ENCODE results near the gene MACROD2.

DNA sequence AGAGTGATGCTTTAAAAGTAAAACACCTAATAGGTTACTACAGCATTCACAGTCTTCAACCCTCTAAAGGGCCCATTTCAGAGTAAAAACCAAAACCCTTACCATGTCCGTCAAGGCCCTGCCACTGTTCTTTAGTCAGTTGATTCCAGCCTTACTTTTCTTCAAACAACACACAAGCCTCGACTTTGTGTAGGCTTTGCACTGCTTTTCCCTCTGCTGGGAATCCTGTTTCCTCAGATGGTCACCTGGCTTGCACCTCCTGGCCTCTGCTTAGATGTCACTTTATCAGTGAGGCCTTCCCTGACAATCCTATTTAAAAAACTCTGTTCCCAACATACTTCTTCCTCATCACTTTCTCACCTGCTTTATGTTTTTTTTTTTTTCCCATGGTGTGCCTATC lies 419.2 kb downstream of the MACROD2 start:
- no peak for TF ChIP-seq EZH2 (IDR thresholded peaks at IDR 0.05)
- no peak for TF ChIP-seq CBX3 (IDR thresholded peaks at IDR 0.05; ENCODE audit: low read depth)
- no peak for TF ChIP-seq POLR2AphosphoS5 (IDR thresholded peaks at IDR 0.05; ENCODE audit: low read depth, low read length)
- no peak for TF ChIP-seq EZH2phosphoT487 (IDR thresholded peaks at IDR 0.05; ENCODE audit: borderline replicate concordance)

Measured in HCT116 (cell line).